ENCODE data around the gene SHPK.
"Not testable (repeated sequence)": the region's sequence is repeated elsewhere in the genome, so short reads cannot be mapped to it uniquely, and the experiment has no call there.

SHPK gene

DNA sequence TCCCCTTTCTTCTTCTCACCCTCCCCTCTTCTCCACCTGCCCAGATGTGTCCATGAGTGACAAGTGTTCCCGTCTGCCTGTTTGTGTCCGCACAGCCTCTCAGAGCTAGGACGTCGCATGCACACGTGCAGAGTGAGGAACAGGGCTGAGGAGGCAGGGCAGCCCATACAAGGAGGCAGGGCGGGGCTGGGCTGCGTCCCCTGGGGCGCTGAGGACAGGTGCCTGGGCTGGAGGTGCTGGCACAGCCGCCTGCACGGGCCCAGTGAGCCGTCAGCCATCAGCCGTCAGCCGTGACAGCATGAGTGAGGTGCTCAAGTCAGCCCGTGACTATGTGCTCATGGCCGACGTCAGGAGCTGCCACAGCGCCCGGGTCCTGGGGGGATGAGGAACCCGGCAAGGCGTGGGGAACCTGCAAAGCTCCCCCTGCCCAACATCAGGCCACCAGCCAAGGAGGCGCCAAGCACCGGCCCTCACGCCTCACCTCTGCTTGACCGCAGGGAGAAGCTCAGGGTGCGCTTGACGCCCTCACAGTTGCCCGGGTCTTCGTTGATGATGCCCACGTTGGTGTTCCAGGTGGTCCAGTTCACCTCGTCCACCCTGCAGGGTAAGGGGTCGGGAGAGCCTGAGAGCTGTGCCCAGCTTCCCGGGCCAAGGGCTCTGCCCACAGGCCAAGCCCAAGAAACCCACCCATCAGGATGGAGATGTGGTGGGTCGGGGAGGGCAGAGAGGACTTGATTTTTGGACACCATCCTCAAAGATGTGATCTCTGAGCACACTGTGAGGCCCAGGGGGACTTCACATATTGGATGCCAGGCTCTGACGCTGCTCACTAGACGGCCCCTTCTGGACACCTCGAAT, 64.8 kb downstream of the SHPK start:
- TF ChIP-seq, protein P1, sequence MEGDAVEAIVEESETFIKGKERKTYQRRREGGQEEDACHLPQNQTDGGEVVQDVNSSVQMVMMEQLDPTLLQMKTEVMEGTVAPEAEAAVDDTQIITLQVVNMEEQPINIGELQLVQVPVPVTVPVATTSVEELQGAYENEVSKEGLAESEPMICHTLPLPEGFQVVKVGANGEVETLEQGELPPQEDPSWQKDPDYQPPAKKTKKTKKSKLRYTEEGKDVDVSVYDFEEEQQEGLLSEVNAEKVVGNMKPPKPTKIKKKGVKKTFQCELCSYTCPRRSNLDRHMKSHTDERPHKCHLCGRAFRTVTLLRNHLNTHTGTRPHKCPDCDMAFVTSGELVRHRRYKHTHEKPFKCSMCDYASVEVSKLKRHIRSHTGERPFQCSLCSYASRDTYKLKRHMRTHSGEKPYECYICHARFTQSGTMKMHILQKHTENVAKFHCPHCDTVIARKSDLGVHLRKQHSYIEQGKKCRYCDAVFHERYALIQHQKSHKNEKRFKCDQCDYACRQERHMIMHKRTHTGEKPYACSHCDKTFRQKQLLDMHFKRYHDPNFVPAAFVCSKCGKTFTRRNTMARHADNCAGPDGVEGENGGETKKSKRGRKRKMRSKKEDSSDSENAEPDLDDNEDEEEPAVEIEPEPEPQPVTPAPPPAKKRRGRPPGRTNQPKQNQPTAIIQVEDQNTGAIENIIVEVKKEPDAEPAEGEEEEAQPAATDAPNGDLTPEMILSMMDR (conservative IDR thresholded peaks at IDR 0.05): no peak
- no peak for TF ChIP-seq ZFX (IDR thresholded peaks at IDR 0.05)
- no peak overlapping the region for H3K27ac ChIP-seq

DNA sequence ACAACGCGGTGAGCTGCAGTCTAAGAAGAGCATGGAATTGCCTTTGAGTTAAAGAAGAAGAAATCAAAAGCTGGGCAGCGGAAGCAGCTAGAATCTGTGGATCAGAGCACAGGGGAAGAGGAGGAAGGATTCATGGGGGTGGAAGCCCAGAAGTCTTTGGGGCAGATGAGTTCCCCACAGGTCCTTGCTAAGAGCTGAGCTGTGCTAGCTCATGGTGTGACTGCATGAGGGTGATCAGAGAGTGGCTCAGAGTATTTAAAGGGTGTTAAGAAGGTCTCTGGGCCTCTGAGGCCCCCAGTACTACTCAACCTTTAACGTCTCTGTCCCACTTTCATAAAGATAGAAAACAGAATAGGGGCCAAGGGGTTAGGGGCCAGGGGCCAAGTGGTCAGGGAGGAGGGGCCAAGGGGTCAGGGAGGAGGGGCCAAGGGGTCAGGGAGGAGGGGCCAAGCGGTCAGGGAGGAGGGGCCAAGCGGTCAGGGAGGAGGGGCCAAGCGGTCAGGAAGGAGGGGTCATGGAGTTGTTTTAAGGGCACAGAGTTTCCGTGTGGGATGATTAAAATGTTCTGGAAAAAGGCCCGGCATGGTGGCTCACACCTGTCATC, 66.4 kb downstream of the SHPK start:
- H3K27ac ChIP-seq: no peak overlapping the region
- TF ChIP-seq, protein P1 (conservative IDR thresholded peaks at IDR 0.05): no peak
- no peak for TF ChIP-seq ZFX (IDR thresholded peaks at IDR 0.05)

DNA sequence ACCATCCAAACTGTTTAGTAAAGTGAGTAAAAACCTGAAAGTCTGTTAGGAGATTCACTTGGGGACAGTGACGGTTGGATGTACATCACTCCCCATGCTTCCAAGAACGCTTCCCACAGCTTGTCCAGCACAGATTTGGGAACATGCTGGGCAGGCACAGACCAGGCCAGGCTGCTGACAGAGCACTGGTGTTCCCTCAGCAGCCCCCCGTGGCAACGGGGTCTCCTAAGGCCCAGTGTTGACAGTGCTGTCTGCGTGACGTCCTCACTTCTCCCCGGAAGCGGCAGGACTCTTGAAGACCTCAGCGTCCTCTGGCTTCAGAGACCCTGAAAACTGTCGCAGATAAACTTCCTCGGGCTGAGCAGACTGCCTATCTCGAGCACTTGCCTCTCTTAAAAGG, 69.5 kb downstream of the SHPK start:
- no peak overlapping the region for H3K27ac ChIP-seq
- TF ChIP-seq ZFX (IDR thresholded peaks at IDR 0.05): no peak
- TF ChIP-seq, protein P1 (conservative IDR thresholded peaks at IDR 0.05): no peak

DNA sequence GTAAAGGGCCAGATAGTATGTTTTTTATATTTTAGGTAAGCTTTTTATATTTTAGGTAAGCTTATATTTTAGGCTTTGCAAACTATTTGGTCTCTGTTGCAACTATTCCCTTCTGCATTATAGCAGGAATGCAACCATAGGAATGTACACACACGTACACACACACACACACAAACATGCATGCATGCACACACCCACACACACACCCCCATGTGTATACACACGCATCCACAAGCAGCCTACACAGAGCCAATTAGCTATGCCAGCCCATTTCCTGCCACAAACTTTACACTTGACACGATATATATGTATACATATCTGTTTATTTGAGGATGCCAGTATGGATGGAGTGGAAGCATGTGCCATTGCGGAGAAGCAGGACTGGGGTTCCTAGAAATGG, 70.9 kb downstream of the SHPK start:
- no peak for TF ChIP-seq ZFX (IDR thresholded peaks at IDR 0.05)
- TF ChIP-seq, protein P1 (conservative IDR thresholded peaks at IDR 0.05): no peak
- H3K27ac ChIP-seq: no peak overlapping the region

DNA sequence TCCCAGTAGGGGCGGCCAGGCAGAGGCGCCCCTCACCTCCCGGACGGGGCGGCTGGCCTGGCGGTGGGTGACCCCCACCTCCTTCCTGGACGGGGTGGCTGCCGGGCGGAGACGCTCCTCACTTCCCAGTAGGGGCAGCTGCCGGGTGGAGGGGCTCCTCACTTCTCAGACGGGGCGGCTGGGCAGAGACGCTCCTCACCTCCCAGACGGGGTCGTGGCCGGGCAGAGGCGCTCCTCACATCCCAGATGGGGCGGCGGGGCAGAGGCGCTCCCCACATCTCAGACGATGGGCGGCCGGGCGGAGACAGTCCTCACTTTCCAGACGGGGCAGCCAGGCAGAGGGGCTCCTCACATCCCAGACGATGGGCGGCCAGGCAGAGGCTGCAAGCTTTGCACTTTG, 71.8 kb downstream of the SHPK start:
- not testable (repeated sequence) for H3K27ac ChIP-seq

DNA sequence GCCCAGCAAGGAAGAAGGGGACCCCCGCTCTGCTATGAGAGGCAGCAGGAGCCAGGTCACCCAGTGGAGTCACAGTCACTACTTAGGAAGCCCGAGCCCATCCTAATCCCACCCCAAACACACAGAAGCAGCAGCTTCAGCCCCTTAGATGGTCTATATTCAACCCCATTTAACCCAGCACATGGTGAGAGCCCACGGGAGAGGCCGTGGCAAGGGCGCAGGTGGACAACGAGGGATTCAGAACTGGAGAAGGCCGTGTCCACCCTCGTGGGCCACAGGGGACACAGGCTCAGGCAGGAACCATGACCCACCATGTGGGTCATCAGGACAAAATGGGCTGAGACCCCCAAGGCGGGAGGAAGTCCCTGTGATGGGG, 76.8 kb downstream of the SHPK start:
- H3K27ac ChIP-seq: no peak overlapping the region
- no peak for TF ChIP-seq ZFX (IDR thresholded peaks at IDR 0.05)
- TF ChIP-seq, protein P1 (conservative IDR thresholded peaks at IDR 0.05): no peak

DNA sequence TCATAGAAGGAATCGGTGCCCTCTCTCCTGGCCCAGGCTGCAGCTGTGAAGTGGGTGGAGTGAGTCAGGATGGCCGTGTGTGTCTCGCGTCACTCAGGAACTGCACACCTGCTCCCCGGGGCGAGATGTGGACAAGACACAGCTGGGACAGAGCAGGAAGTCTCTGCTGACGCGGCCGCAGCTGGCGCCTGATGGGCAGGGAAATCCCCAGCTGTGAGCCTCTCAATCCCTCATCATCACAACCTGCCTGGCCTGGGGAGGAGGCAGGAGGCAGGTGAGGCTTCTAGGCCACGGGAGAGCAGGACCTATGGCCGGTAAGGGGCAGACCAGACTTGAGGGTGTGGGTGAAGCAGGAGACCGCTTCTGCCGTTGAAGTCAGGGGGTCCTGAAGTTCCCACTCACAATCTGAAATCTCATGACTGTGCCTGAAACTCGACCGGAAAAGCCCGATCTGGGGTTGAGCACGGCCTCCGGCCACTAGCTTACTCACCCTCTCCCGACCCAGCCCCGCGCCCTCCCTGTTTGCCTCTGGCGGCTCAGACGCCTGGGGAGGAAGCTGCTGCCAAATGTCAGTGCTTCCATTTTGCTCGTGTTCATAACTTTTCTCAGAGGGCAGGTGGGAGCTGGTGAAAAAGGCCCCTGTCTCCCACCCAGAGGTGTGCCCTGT, 77.3 kb downstream of the SHPK start:
- H3K27ac ChIP-seq: peak overlapping the region; percentile 52
- TF ChIP-seq, protein P1 (conservative IDR thresholded peaks at IDR 0.05): no peak
- TF ChIP-seq ZFX (IDR thresholded peaks at IDR 0.05): no peak

Measured in C4-2B (cell line).